Naive thymus-derived CD4-positive, alpha-beta T cell (primary cell): Measurements from ENCODE around the gene VWA5B1. TPM values are rescaled to one million over a fixed set of nuclear protein-coding genes. Genes with fewer than 3 reads are reported as not detected.
"Not testable (repeated sequence)": the region's sequence is repeated elsewhere in the genome, so short reads cannot be mapped to it uniquely, and the experiment has no call there.

ENCODE experiments used
- ATAC-seq: fragments of 150-1000 bp; cut with Tn5 transposase; 2 replicates; pipeline ENCODE4 v1.10.0; 2021; ENCODE audit warnings: mild to moderate bottlenecking, moderate library complexity
- CTCF ChIA-PET: fragments of 350-600 bp; sonication (Branson Sonifier 250); formaldehyde crosslinking; loops from one replicate; lab custom pipeline; 2021; ENCODE audit warnings: antibody characterized with exemption; lab: Charles Lee
- POLR2A ChIA-PET: fragments of 350-600 bp; sonication (Branson Sonifier 250); formaldehyde crosslinking; loops from one replicate; lab custom pipeline; 2021; ENCODE audit warnings: antibody characterized with exemption, inconsistent platforms; lab: Charles Lee
- DNase-seq, 9 donors: peaks; one replicate each; pipeline versions ENCODE4 v3.0.0 to v3.0.0-alpha.2; 2020 to 2022; ENCODE audit warnings: mixed read lengths in 1 of 9
- H3K27ac ChIP-seq: one replicate; pipeline ENCODE4 v1.7.0; 2013; ENCODE audit warnings: mild to moderate bottlenecking, low read depth, low read length, moderate library complexity
- H3K27me3 ChIP-seq, 2 donors: one replicate each; pipeline ENCODE4 v1.7.0; 2013; ENCODE audit warnings: low read length in 2 of 2, mild to moderate bottlenecking in 2 of 2, moderate library complexity in 2 of 2; ENCODE audit not compliant: control insufficient read depth in 2 of 2, insufficient read depth in 2 of 2
- H3K36me3 ChIP-seq, 3 experiments: 1 replicate in 2 of 3; 2 replicates in 1 of 3; pipeline ENCODE4 v1.7.0; 2013; ENCODE audit warnings: low read length in 3 of 3, mild to moderate bottlenecking in 3 of 3, moderate library complexity in 1 of 3; ENCODE audit not compliant: insufficient read depth in 3 of 3, control insufficient read depth in 2 of 3
- H3K4me1 ChIP-seq, 2 donors: one replicate each; pipeline ENCODE4 v1.7.0; 2013; ENCODE audit warnings: low read length in 2 of 2, mild to moderate bottlenecking in 2 of 2, moderate library complexity in 1 of 2; ENCODE audit not compliant: control insufficient read depth in 2 of 2, insufficient read depth in 2 of 2
- H3K4me3 ChIP-seq: 2 replicates; pipeline ENCODE4 v1.7.0; 2013; ENCODE audit warnings: mild to moderate bottlenecking, low read length
- H3K9me3 ChIP-seq, 3 experiments: 1 replicate in 2 of 3; 2 replicates in 1 of 3; pipeline ENCODE4 v1.7.0; 2013; ENCODE audit warnings: low read length in 3 of 3; ENCODE audit not compliant: control insufficient read depth in 2 of 3
- H3K27ac Mint-ChIP-seq, 9 donors: one replicate each; pipeline ENCODE4 v1.8.0; 2020 to 2022; ENCODE audit warnings: mixed read lengths in 9 of 9, mild to moderate bottlenecking in 8 of 9, moderate library complexity in 5 of 9, inconsistent platforms in 2 of 9
- H3K27me3 Mint-ChIP-seq, 5 donors: one replicate each; pipeline ENCODE4 v1.8.0; 2021 to 2022; ENCODE audit warnings: mixed read lengths in 5 of 5, mild to moderate bottlenecking in 1 of 5
- H3K36me3 Mint-ChIP-seq, 5 donors: one replicate each; pipeline ENCODE4 v1.8.0; 2020 to 2022; ENCODE audit warnings: mixed read lengths in 5 of 5, mild to moderate bottlenecking in 3 of 5, inconsistent platforms in 1 of 5
- H3K4me1 Mint-ChIP-seq, 7 donors: one replicate each; pipeline ENCODE4 v1.8.0; 2020 to 2022; ENCODE audit warnings: mixed read lengths in 7 of 7, mild to moderate bottlenecking in 3 of 7, inconsistent platforms in 1 of 7
- H3K4me3 Mint-ChIP-seq, 10 donors: one replicate each; pipeline ENCODE4 v1.8.0; 2020 to 2022; ENCODE audit warnings: mild to moderate bottlenecking in 10 of 10, mixed read lengths in 10 of 10, moderate library complexity in 6 of 10, inconsistent platforms in 2 of 10
- H3K9me3 Mint-ChIP-seq, 11 donors: one replicate each; pipeline ENCODE4 v1.8.0; 2020 to 2022; ENCODE audit warnings: mixed read lengths in 11 of 11, mild to moderate bottlenecking in 4 of 11, inconsistent platforms in 1 of 11, moderate library complexity in 1 of 11
- intact Hi-C, 2 donors: fragments of 100-400 bp; cut with micrococcal nuclease; formaldehyde crosslinking; loops; one replicate each; pipeline ENCODE4 v1.15.1; 2023
- polyA plus RNA-seq, 2 donors: library from polyadenylated mRNA; unstranded; fragments of 300-500 nt; fragmentation: Illumina TruSeq; gene quantifications; one replicate each; pipeline ENCODE4 v1.2.3, GENCODE V29; 2021
- total RNA-seq, 6 experiments: library from RNA in 5 of 6; stranded (reverse) in 5 of 6; gene quantifications; 1 replicate in 5 of 6; 2 replicates in 1 of 6; pipeline ENCODE4 v1.2.3 and lab custom pipeline; 2021 to 2026

The VWA5B1 gene
- total and polyA plus RNA-seq, 7 experiments from 2014 or later = 0.05 to 0.46 (median 0.08) TPM; not detected in 2

- Mint-ChIP-seq H3K27ac (no peak overlapping the region), H3K4me1 (no peaks in the 10 kb centered on the region), H3K4me3 (no peak overlapping the region), H3K27me3 (peaks cover 24 to 45% (median 33%) of the 10 kb centered on the region in 5 donors), H3K36me3 (peaks cover 0 to 10% (median 0%) of the 10 kb centered on the region in 5 donors), H3K9me3 (peaks cover 0 to 14% (median 8%) of the 10 kb centered on the region in 11 donors)
- Histone ChIP-seq H3K27me3 (no peaks in the 10 kb centered on the region), H3K36me3 (no peaks in the 10 kb centered on the region), H3K27ac (no peak overlapping the region), H3K4me3 (no peak overlapping the region), H3K9me3 (peaks cover 0 to 12% (median 0%) of the 10 kb centered on the region in 3 experiments), H3K4me1 (no peaks in the 10 kb centered on the region)
- DNase-seq (no peak), ATAC-seq (no peak)
- intact Hi-C loops = no loop called here
- CTCF ChIA-PET = no interaction called here
- POLR2A ChIA-PET = no interaction called here
Measured at GRCh38 chr1:20284625-20285024, 6.0 kb upstream of the VWA5B1 start.

- Histone ChIP-seq H3K9me3 (peaks cover 0 to 12% (median 0%) of the 10 kb centered on the region in 3 experiments), H3K27me3 (no peaks in the 10 kb centered on the region), H3K36me3 (no peaks in the 10 kb centered on the region), H3K4me3 (no peak overlapping the region), H3K27ac (no peak overlapping the region), H3K4me1 (no peaks in the 10 kb centered on the region)
- DNase-seq (no peak), ATAC-seq (no peak)
- intact Hi-C loops = no loop called here
- no peak overlapping the region for H3K27ac Mint-ChIP-seq
- H3K27me3 Mint-ChIP-seq = peaks cover 24 to 50% (median 41%) of the 10 kb centered on the region in 5 donors
- ChIA-PET POLR2A (no interaction called here), CTCF (no interaction called here)
- no peak overlapping the region for H3K4me3 Mint-ChIP-seq
- no peaks in the 10 kb centered on the region for H3K4me1 Mint-ChIP-seq
- peaks cover 0 to 10% (median 0%) of the 10 kb centered on the region in 5 donors for H3K36me3 Mint-ChIP-seq
- H3K9me3 Mint-ChIP-seq = peaks cover 0 to 14% (median 8%) of the 10 kb centered on the region in 11 donors
Measured at GRCh38 chr1:20285510-20285909, 5.2 kb upstream of the VWA5B1 start.

- Mint-ChIP-seq H3K4me1 (peaks cover 7 to 18% (median 16%) of the 10 kb centered on the region in 7 donors), H3K27me3 (peaks cover 42 to 63% (median 58%) of the 10 kb centered on the region in 5 donors), H3K36me3 (peaks cover 0 to 10% (median 5%) of the 10 kb centered on the region in 5 donors), H3K9me3 (peaks cover 0 to 14% (median 8%) of the 10 kb centered on the region in 11 donors)
- H3K9me3 ChIP-seq = peaks cover 0 to 12% (median 0%) of the 10 kb centered on the region in 3 experiments
- H3K27ac ChIP-seq, intact Hi-C loops, H3K4me1 ChIP-seq, H3K4me3 Mint-ChIP-seq, H3K36me3 ChIP-seq, POLR2A ChIA-PET, DNase-seq, H3K4me3 ChIP-seq, H3K27me3 ChIP-seq, H3K27ac Mint-ChIP-seq, ATAC-seq, CTCF ChIA-PET: not testable (repeated sequence)
Measured at GRCh38 chr1:20287696-20288095, 3.0 kb upstream of the VWA5B1 start.

GRCh38 chr1:20291645-20292084 is 990 bp downstream of the VWA5B1 start:
- DNase-seq (peak in 4 of 9 donors; percentile 4 to 8 (median 5)), ATAC-seq (peak; percentile 31)
- H3K36me3 ChIP-seq = no peaks in the 10 kb centered on the region
- H3K4me1 ChIP-seq = peaks cover 0 to 4% of the 10 kb centered on the region in 2 donors
- Mint-ChIP-seq H3K9me3 (peaks cover 0 to 2% (median 0%) of the 10 kb centered on the region in 11 donors), H3K4me3 (peak overlapping the region; percentile 12 to 82 (median 55)), H3K4me1 (peaks cover 7 to 18% (median 16%) of the 10 kb centered on the region in 7 donors), H3K27ac (no peak overlapping the region), H3K27me3 (peaks cover 37 to 60% (median 42%) of the 10 kb centered on the region in 5 donors), H3K36me3 (peaks cover 0 to 5% (median 0%) of the 10 kb centered on the region in 5 donors)
- ChIA-PET POLR2A (no interaction called here), CTCF (interaction anchor here (0.5 kb wide), 1 partner anchor 139 kb away, joined by 6 read pairs; no protein-coding TSS in a partner anchor)
- H3K9me3 ChIP-seq = no peaks in the 10 kb centered on the region
- no peak overlapping the region for H3K27ac ChIP-seq
- H3K27me3 ChIP-seq = no peaks in the 10 kb centered on the region
- peak overlapping the region; percentile 24 for H3K4me3 ChIP-seq
- intact Hi-C loops = no loop called here

GRCh38 chr1:20298626-20299025 is 8.0 kb downstream of the VWA5B1 start:
- Histone ChIP-seq H3K27ac (no peak overlapping the region), H3K4me1 (no peaks in the 10 kb centered on the region), H3K27me3 (no peaks in the 10 kb centered on the region), H3K9me3 (no peaks in the 10 kb centered on the region), H3K36me3 (no peaks in the 10 kb centered on the region), H3K4me3 (no peak overlapping the region)
- no peak overlapping the region for H3K27ac Mint-ChIP-seq
- no peak overlapping the region for H3K4me3 Mint-ChIP-seq
- H3K4me1 Mint-ChIP-seq = peaks cover 0 to 1% (median 0%) of the 10 kb centered on the region in 7 donors
- no peaks in the 10 kb centered on the region for H3K36me3 Mint-ChIP-seq
- ATAC-seq (no peak), DNase-seq (no peak)
- H3K9me3 Mint-ChIP-seq = no peaks in the 10 kb centered on the region
- CTCF ChIA-PET = interaction anchor here (0.8 kb wide), 1 partner anchor 86 kb away, joined by 3 read pairs; no protein-coding TSS in a partner anchor
- POLR2A ChIA-PET = no interaction called here
- H3K27me3 Mint-ChIP-seq = peaks cover 0 to 15% (median 5%) of the 10 kb centered on the region in 5 donors
- intact Hi-C loops = no loop called here

- H3K4me3 Mint-ChIP-seq = no peak overlapping the region
- Histone ChIP-seq H3K27ac (no peak overlapping the region), H3K36me3 (no peaks in the 10 kb centered on the region), H3K27me3 (no peaks in the 10 kb centered on the region), H3K9me3 (no peaks in the 10 kb centered on the region), H3K4me1 (no peaks in the 10 kb centered on the region), H3K4me3 (no peak overlapping the region)
- intact Hi-C loops = no loop called here
- H3K27ac Mint-ChIP-seq = no peak overlapping the region
- ChIA-PET POLR2A (no interaction called here), CTCF (no interaction called here)
- no peaks in the 10 kb centered on the region for H3K4me1 Mint-ChIP-seq
- ATAC-seq = no peak
- H3K27me3 Mint-ChIP-seq = peaks cover 0 to 14% (median 0%) of the 10 kb centered on the region in 5 donors
- H3K36me3 Mint-ChIP-seq = no peaks in the 10 kb centered on the region
- no peaks in the 10 kb centered on the region for H3K9me3 Mint-ChIP-seq
- DNase-seq = no peak
Measured at GRCh38 chr1:20301463-20302107, 10.9 kb downstream of the VWA5B1 start.
